Calu3 (cell line): ENCODE results near the gene NRSN1. TPM values are rescaled to one million over a fixed set of nuclear protein-coding genes. Genes with fewer than 3 reads are reported as not detected.

Experiments
- BruUV-seq: library from RNA; stranded (reverse); fragments of 400-500 nt; replicated peaks from 2 replicates; lab custom pipeline; 2021; lab: Mats Ljungman, UMichigan
- CTCF ChIA-PET: fragments of 300-600 bp; sonication (Branson Sonifier 250); formaldehyde crosslinking; loops from one replicate; lab custom pipeline; 2022; ENCODE audit warnings: antibody characterized with exemption; lab: Charles Lee
- DNase-seq: peaks from one replicate; pipeline ENCODE4 v3.0.0; 2022
- H3K27ac Mint-ChIP-seq: one replicate; pipeline ENCODE4 v1.8.0; 2022; ENCODE audit warnings: mixed read lengths; ENCODE audit not compliant: unreplicated experiment
- H3K27me3 Mint-ChIP-seq: one replicate; pipeline ENCODE4 v1.8.0; 2022; ENCODE audit warnings: mixed read lengths; ENCODE audit not compliant: unreplicated experiment
- H3K36me3 Mint-ChIP-seq: one replicate; pipeline ENCODE4 v1.8.0; 2022; ENCODE audit warnings: mild to moderate bottlenecking, moderate library complexity, mixed read lengths; ENCODE audit not compliant: insufficient read depth, unreplicated experiment
- H3K4me1 Mint-ChIP-seq: one replicate; pipeline ENCODE4 v1.8.0; 2022; ENCODE audit warnings: mild to moderate bottlenecking, low read depth, mixed read lengths; ENCODE audit not compliant: unreplicated experiment
- H3K4me3 Mint-ChIP-seq: one replicate; pipeline ENCODE4 v1.8.0; 2022; ENCODE audit warnings: mild to moderate bottlenecking, low read depth, moderate library complexity, mixed read lengths; ENCODE audit not compliant: unreplicated experiment
- H3K9me3 Mint-ChIP-seq: one replicate; pipeline ENCODE4 v1.8.0; 2022; ENCODE audit warnings: low read depth, mixed read lengths; ENCODE audit not compliant: unreplicated experiment
- intact Hi-C: fragments of 100-400 bp; cut with micrococcal nuclease; formaldehyde crosslinking; loops from one replicate; pipeline ENCODE4 v1.10.0; 2022; ENCODE audit not compliant: unreplicated experiment
- total RNA-seq: library from RNA; stranded (reverse); gene quantifications from 2 replicates; pipeline ENCODE4 v1.2.3, GENCODE V29; 2022
- TF ChIP-seq, protein P1 (sequence below): fragments of 200-600 bp; IDR thresholded peaks from one replicate; pipeline ENCODE4 v1.8.0; 2022; ENCODE audit warnings: antibody characterized with exemption; ENCODE audit not compliant: unreplicated experiment

The NRSN1 gene
- total RNA-seq, 1 experiment from 2014 or later, result 0.14 TPM

DNA sequence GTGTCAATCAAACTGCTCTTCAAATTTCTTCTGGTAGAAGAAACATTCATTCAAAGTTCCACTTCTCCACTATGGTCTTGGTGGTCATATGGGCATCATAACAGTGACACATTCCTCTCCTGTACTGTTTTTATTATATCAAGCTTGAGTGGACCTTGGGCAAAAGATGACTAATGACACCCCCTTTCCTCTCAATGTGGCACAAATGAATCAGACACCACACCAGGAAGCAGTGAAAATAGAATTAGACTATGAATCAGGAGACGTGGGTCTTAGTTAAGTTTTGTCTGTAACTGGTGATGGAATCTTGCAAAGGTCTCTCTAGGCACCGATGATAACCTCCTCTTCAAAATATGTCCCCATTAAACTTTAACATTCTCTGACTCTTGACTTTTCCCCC, 9.0 kb upstream of the NRSN1 start:
- Mint-ChIP-seq H3K27me3 (no peaks in the 10 kb centered on the region), H3K4me1 (no peaks in the 10 kb centered on the region), H3K4me3 (no peak overlapping the region), H3K36me3 (no peaks in the 10 kb centered on the region), H3K27ac (no peak overlapping the region), H3K9me3 (no peaks in the 10 kb centered on the region)
- DNase-seq, result no peak
- CTCF ChIA-PET, result interaction anchor here (0.9 kb wide), 1 partner anchor 10 kb away, joined by 3 read pairs; no protein-coding TSS in a partner anchor
- BruUV-seq, result no TSS peak
- TF ChIP-seq, protein P1, sequence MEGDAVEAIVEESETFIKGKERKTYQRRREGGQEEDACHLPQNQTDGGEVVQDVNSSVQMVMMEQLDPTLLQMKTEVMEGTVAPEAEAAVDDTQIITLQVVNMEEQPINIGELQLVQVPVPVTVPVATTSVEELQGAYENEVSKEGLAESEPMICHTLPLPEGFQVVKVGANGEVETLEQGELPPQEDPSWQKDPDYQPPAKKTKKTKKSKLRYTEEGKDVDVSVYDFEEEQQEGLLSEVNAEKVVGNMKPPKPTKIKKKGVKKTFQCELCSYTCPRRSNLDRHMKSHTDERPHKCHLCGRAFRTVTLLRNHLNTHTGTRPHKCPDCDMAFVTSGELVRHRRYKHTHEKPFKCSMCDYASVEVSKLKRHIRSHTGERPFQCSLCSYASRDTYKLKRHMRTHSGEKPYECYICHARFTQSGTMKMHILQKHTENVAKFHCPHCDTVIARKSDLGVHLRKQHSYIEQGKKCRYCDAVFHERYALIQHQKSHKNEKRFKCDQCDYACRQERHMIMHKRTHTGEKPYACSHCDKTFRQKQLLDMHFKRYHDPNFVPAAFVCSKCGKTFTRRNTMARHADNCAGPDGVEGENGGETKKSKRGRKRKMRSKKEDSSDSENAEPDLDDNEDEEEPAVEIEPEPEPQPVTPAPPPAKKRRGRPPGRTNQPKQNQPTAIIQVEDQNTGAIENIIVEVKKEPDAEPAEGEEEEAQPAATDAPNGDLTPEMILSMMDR, result no peak
- intact Hi-C loops, result no loop called here

- BruUV-seq, result no TSS peak
- Mint-ChIP-seq H3K36me3 (no peaks in the 10 kb centered on the region), H3K27me3 (no peaks in the 10 kb centered on the region), H3K4me3 (no peak overlapping the region), H3K4me1 (peaks cover 13% of the 10 kb centered on the region), H3K27ac (no peak overlapping the region), H3K9me3 (no peaks in the 10 kb centered on the region)
- CTCF ChIA-PET, result no interaction called here
- TF ChIP-seq, protein P1, result no peak
- intact Hi-C loops, result no loop called here
- no peak for DNase-seq
Observed at GRCh38 chr6:24122139-24122538, 3.9 kb upstream of the NRSN1 start.

DNA sequence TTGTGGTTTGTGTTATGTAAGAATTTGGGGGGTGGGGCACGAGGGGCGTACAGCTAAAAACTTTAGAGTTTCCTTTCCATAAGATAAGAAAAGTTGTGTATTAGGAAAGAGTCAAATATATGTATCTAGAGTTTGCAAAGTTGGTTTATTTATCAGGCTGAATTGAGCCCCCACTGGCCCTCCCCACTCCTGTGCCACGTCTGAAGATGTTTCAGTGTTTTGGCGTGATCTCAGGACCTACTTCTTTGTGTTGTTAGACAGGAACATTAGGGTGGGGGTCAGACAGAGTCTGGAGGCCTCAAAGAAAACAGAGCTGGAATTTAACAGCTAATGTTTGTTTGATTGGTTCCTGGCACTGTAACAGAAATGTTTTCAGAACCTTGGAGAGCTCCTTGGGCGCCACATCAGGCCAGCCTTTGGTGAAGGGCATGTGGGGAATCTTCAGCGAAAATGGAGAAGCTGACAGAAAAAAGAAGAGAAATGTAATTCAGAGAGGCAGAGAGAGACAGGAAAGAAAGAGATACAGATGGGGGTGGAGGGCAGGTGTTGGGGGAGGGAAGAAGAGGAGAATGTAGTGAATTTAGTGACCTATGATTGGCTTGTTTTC, 674 bp downstream of the NRSN1 start:
- H3K27ac Mint-ChIP-seq, result no peak overlapping the region
- H3K4me3 Mint-ChIP-seq, result peak overlapping the region; percentile 59
- intact Hi-C loops, result no loop called here
- no peaks in the 10 kb centered on the region for H3K9me3 Mint-ChIP-seq
- TF ChIP-seq, protein P1, result no peak
- H3K4me1 Mint-ChIP-seq, result peaks cover 14% of the 10 kb centered on the region
- no peaks in the 10 kb centered on the region for H3K36me3 Mint-ChIP-seq
- H3K27me3 Mint-ChIP-seq, result no peaks in the 10 kb centered on the region
- no TSS peak for BruUV-seq
- CTCF ChIA-PET, result interaction anchor here (0.7 kb wide), 3 partner anchors 9 to 880 kb away, joined by 3 to 7 read pairs (median 7); no protein-coding TSS in a partner anchor
- peak; percentile 75 for DNase-seq

DNA sequence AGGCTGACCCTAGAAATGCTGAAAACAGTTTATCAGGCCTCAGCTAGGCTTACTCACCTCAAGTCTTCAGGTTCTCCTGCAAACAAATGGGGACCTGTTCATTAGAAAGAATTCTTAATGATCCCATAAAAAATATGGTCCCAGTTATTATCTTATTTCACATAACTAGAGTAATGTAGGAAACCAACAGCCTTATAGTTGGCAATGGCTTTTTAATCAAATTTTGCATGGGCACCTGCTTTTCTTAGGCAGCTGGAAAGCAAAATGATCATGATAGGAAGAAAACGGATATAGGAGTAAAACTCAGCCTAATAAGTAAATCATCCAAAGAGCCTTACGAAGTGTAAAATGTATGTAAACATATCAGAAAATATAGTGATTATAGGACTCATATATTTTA, 1.3 kb downstream of the NRSN1 start:
- DNase-seq, result no peak
- TF ChIP-seq, protein P1, result no peak
- intact Hi-C loops, result no loop called here
- CTCF ChIA-PET, result no interaction called here
- Mint-ChIP-seq H3K27ac (no peak overlapping the region), H3K36me3 (no peaks in the 10 kb centered on the region), H3K4me1 (peaks cover 14% of the 10 kb centered on the region), H3K9me3 (no peaks in the 10 kb centered on the region), H3K4me3 (no peak overlapping the region), H3K27me3 (no peaks in the 10 kb centered on the region)
- no TSS peak for BruUV-seq
